GM23338 (cell line): Measurements from ENCODE around the gene RFPL2.
"Not testable (repeated sequence)": the region's sequence is repeated elsewhere in the genome, so short reads cannot be mapped to it uniquely, and the experiment has no call there.

Source experiments
- EZH2 ChIP-seq: fragments of 200-600 bp; sonication (generic); IDR thresholded peaks from one replicate; pipeline ENCODE4 v1.8.0; 2017; ENCODE audit warnings: antibody characterized with exemption, mild to moderate bottlenecking, low read depth; ENCODE audit not compliant: unreplicated experiment
- EZH2phosphoT487 ChIP-seq: fragments of 200-600 bp; sonication (generic); IDR thresholded peaks from one replicate; pipeline ENCODE4 v1.8.1; 2018; ENCODE audit warnings: antibody characterized with exemption; ENCODE audit not compliant: unreplicated experiment
- JUNB ChIP-seq: IDR thresholded peaks from one replicate; pipeline ENCODE4 v1.6.1; 2016; ENCODE audit warnings: antibody characterized with exemption; ENCODE audit not compliant: unreplicated experiment
- POLR2AphosphoS5 ChIP-seq: IDR thresholded peaks from 2 replicates; pipeline ENCODE4 v1.6.1; 2016; ENCODE audit warnings: antibody characterized with exemption, low read depth
- TF ChIP-seq, protein P1 (sequence below), 2 experiments: fragments of 200-600 bp in 1 of 2; sonication (generic) in 1 of 2; conservative IDR thresholded peaks; 2 replicates each; pipeline versions ENCODE4 v1.5.1 to v1.6.1; 2016 to 2017; ENCODE audit warnings: antibody characterized with exemption in 2 of 2, low read depth in 2 of 2, mild to moderate bottlenecking in 2 of 2, moderate library complexity in 1 of 2

DNA sequence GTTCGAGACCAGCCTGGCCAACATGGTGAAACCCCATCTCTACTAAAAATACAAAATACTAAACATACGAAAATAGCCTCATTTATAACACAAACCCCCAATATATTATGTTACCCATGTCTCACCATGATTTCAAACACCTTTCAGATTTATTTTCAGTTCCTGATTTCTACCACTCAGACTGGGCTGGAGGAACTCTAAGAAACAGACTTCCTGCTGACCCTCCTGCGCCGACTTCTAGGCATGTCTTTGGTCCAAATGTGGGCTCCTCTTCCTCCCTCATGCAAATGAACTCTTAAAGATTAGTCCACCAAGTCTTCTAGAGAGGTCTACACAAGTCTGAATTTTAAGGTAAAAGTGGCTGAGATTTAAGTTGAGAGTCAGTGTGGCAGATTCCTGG lies 56.5 kb downstream of the RFPL2 start:
- TF ChIP-seq, protein P1, sequence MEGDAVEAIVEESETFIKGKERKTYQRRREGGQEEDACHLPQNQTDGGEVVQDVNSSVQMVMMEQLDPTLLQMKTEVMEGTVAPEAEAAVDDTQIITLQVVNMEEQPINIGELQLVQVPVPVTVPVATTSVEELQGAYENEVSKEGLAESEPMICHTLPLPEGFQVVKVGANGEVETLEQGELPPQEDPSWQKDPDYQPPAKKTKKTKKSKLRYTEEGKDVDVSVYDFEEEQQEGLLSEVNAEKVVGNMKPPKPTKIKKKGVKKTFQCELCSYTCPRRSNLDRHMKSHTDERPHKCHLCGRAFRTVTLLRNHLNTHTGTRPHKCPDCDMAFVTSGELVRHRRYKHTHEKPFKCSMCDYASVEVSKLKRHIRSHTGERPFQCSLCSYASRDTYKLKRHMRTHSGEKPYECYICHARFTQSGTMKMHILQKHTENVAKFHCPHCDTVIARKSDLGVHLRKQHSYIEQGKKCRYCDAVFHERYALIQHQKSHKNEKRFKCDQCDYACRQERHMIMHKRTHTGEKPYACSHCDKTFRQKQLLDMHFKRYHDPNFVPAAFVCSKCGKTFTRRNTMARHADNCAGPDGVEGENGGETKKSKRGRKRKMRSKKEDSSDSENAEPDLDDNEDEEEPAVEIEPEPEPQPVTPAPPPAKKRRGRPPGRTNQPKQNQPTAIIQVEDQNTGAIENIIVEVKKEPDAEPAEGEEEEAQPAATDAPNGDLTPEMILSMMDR (conservative IDR thresholded peaks at IDR 0.05; ENCODE audit: low read depth in 2 of 2), result not testable (repeated sequence)
- TF ChIP-seq EZH2, EZH2phosphoT487, POLR2AphosphoS5, JUNB: not testable (repeated sequence)
